ENCODE data around the gene SMCO4. TPM values are rescaled to one million over a fixed set of nuclear protein-coding genes. Genes with fewer than 3 reads are reported as not detected.
"Not testable (repeated sequence)": the region's sequence is repeated elsewhere in the genome, so short reads cannot be mapped to it uniquely, and the experiment has no call there.

SMCO4 gene
- total and polyA plus RNA-seq, 2 experiments from 2014 or later = 62.9 to 85.4 TPM

- Histone ChIP-seq H3K4me1 (ENCODE audit: low read depth) (no peaks in the 10 kb centered on the region), H3K36me3 (no peaks in the 10 kb centered on the region), H3K27me3 (no peaks in the 10 kb centered on the region), H3K9me3 (ENCODE audit: low read depth) (no peaks in the 10 kb centered on the region), H3K4me3 (no peak overlapping the region), H3K27ac (no peak overlapping the region)
- no peak for TF ChIP-seq CTCF (IDR thresholded peaks at IDR 0.05; ENCODE audit: low read depth, low read length)
- peak in 1 of 2 donors; percentile 78 for DNase-seq (ENCODE audit: low read depth in 1 of 2, low spot score in 1 of 2)
These were observed 42.6 kb upstream of the SMCO4 start for GRCh38 chr11:93585758-93586157.

GRCh38 chr11:93583490-93583889 is 40.3 kb upstream of the SMCO4 start:
- H3K36me3 ChIP-seq = no peaks in the 10 kb centered on the region
- no peaks in the 10 kb centered on the region for H3K9me3 ChIP-seq (ENCODE audit: low read depth)
- no peak for DNase-seq (ENCODE audit: low read depth in 1 of 2, low spot score in 1 of 2)
- TF ChIP-seq CTCF (IDR thresholded peaks at IDR 0.05; ENCODE audit: low read depth, low read length) = no peak
- no peak overlapping the region for H3K27ac ChIP-seq
- no peak overlapping the region for H3K4me3 ChIP-seq
- no peaks in the 10 kb centered on the region for H3K4me1 ChIP-seq (ENCODE audit: low read depth)
- no peaks in the 10 kb centered on the region for H3K27me3 ChIP-seq

- Histone ChIP-seq H3K4me1 (ENCODE audit: low read depth) (no peaks in the 10 kb centered on the region), H3K27ac (no peak overlapping the region), H3K27me3 (no peaks in the 10 kb centered on the region), H3K9me3 (ENCODE audit: low read depth) (no peaks in the 10 kb centered on the region), H3K4me3 (no peak overlapping the region), H3K36me3 (no peaks in the 10 kb centered on the region)
- no peak for DNase-seq (ENCODE audit: low read depth in 1 of 2, low spot score in 1 of 2)
- TF ChIP-seq CTCF (IDR thresholded peaks at IDR 0.05; ENCODE audit: low read depth, low read length) = no peak
These were observed 36.1 kb upstream of the SMCO4 start for GRCh38 chr11:93579187-93579751.

- TF ChIP-seq CTCF (IDR thresholded peaks at IDR 0.05; ENCODE audit: low read depth, low read length) = no peak
- DNase-seq (ENCODE audit: low read depth in 1 of 2, low spot score in 1 of 2) = peak in 1 of 2 donors; percentile 29
- no peaks in the 10 kb centered on the region for H3K9me3 ChIP-seq (ENCODE audit: low read depth)
- no peak overlapping the region for H3K4me3 ChIP-seq
- no peak overlapping the region for H3K27ac ChIP-seq
- no peaks in the 10 kb centered on the region for H3K27me3 ChIP-seq
- H3K36me3 ChIP-seq = no peaks in the 10 kb centered on the region
- no peaks in the 10 kb centered on the region for H3K4me1 ChIP-seq (ENCODE audit: low read depth)
These were observed 34.1 kb upstream of the SMCO4 start for GRCh38 chr11:93577286-93577685.

GRCh38 chr11:93576870-93577269 is 33.7 kb upstream of the SMCO4 start:
- not testable (repeated sequence) for H3K9me3 ChIP-seq (ENCODE audit: low read depth); H3K27me3 ChIP-seq; H3K27ac ChIP-seq; H3K4me1 ChIP-seq (ENCODE audit: low read depth); H3K36me3 ChIP-seq; H3K4me3 ChIP-seq
- DNase-seq (ENCODE audit: low read depth in 1 of 2, low spot score in 1 of 2) = peak in 1 of 2 donors; percentile 22

GRCh38 chr11:93574638-93575220 is 31.5 kb upstream of the SMCO4 start:
- no peaks in the 10 kb centered on the region for H3K36me3 ChIP-seq
- no peak overlapping the region for H3K27ac ChIP-seq
- no peaks in the 10 kb centered on the region for H3K27me3 ChIP-seq
- no peaks in the 10 kb centered on the region for H3K4me1 ChIP-seq (ENCODE audit: low read depth)
- TF ChIP-seq CTCF (IDR thresholded peaks at IDR 0.05; ENCODE audit: low read depth, low read length) = no peak
- H3K4me3 ChIP-seq = no peak overlapping the region
- no peaks in the 10 kb centered on the region for H3K9me3 ChIP-seq (ENCODE audit: low read depth)
- no peak for DNase-seq (ENCODE audit: low read depth in 1 of 2, low spot score in 1 of 2)
